GM23248 (cell line): Measurements from ENCODE around the gene DLG2. TPM values are rescaled to one million over a fixed set of nuclear protein-coding genes. Genes with fewer than 3 reads are reported as not detected.

Experiments
- DNase-seq: peaks from one replicate; pipeline ENCODE4 v3.0.0-alpha.2; 2015
- H2AFZ ChIP-seq: fragments of 200-600 bp; sonication (generic); 2 replicates; pipeline ENCODE4 v1.6.1; 2016; ENCODE audit warnings: antibody characterized with exemption
- H3F3A ChIP-seq: fragments of 200-600 bp; sonication (generic); 2 replicates; pipeline ENCODE4 v1.6.1; 2016; ENCODE audit warnings: mild to moderate bottlenecking, antibody characterized with exemption, mixed run types; ENCODE audit not compliant: insufficient read depth
- H3K27ac ChIP-seq: fragments of 200-600 bp; sonication (generic); 2 replicates; pipeline ENCODE4 v1.5.1; 2016; ENCODE audit warnings: mild to moderate bottlenecking
- H3K27me3 ChIP-seq: fragments of 200-600 bp; sonication (generic); replicated peaks from 2 replicates; pipeline ENCODE4 v1.6.1; 2016; ENCODE audit warnings: mild to moderate bottlenecking; ENCODE audit not compliant: insufficient read depth
- H3K36me3 ChIP-seq: fragments of 200-600 bp; sonication (generic); 2 replicates; pipeline ENCODE4 v1.6.1; 2016; ENCODE audit warnings: low read depth, mild to moderate bottlenecking
- H3K4me1 ChIP-seq: fragments of 200-600 bp; sonication (generic); 2 replicates; pipeline ENCODE4 v1.6.1; 2016; ENCODE audit warnings: mild to moderate bottlenecking; ENCODE audit not compliant: insufficient read depth
- H3K4me2 ChIP-seq: fragments of 200-600 bp; sonication (generic); one replicate; pipeline ENCODE4 v1.6.1; 2016; ENCODE audit warnings: mild to moderate bottlenecking; ENCODE audit not compliant: unreplicated experiment
- H3K4me3 ChIP-seq: fragments of 200-600 bp; sonication (generic); 2 replicates; pipeline ENCODE4 v1.5.1; 2016; ENCODE audit warnings: mild to moderate bottlenecking
- H3K79me2 ChIP-seq: fragments of 200-600 bp; sonication (generic); 2 replicates; pipeline ENCODE4 v1.6.1; 2016; ENCODE audit warnings: mild to moderate bottlenecking; ENCODE audit not compliant: insufficient read depth
- H3K9ac ChIP-seq: fragments of 200-600 bp; sonication (generic); 2 replicates; pipeline ENCODE4 v1.6.1; 2016; ENCODE audit warnings: mild to moderate bottlenecking
- H3K9me2 ChIP-seq: fragments of 200-600 bp; sonication (generic); 2 replicates; pipeline ENCODE4 v1.6.1; 2016; ENCODE audit warnings: mixed run types, mild to moderate bottlenecking, moderate library complexity; ENCODE audit not compliant: insufficient read depth
- H3K9me3 ChIP-seq: fragments of 200-600 bp; sonication (generic); one replicate; pipeline ENCODE4 v1.6.1; 2017; ENCODE audit warnings: low read depth
- H4K20me1 ChIP-seq: fragments of 200-600 bp; sonication (generic); 2 replicates; pipeline ENCODE4 v1.6.0; 2016; ENCODE audit not compliant: insufficient read depth
- EZH2 ChIP-seq: fragments of 200-600 bp; sonication (generic); IDR thresholded peaks from 2 replicates; pipeline ENCODE4 v1.6.1; 2018; ENCODE audit warnings: antibody characterized with exemption, mild to moderate bottlenecking; ENCODE audit not compliant: insufficient read depth, poor library complexity, severe bottlenecking
- EZH2phosphoT487 ChIP-seq: fragments of 200-600 bp; sonication (generic); IDR thresholded peaks from 2 replicates; pipeline ENCODE4 v1.6.1; 2018; ENCODE audit warnings: antibody characterized with exemption, moderate library complexity, mild to moderate bottlenecking, low read depth; ENCODE audit not compliant: insufficient read depth
- WGBS, 2 experiments: methylation state at CpG; one replicate each; pipeline ENCODE4 v1.1.6; 2015 to 2017; ENCODE audit warnings: low lambda C conversion rate in 2 of 2, low coverage in 1 of 2; ENCODE audit errors: missing lambda C conversion rate in 2 of 2; 5-methylcytosine and 5-hydroxymethylcytosine counted together
- in situ Hi-C: fragments of 300-500 bp; cut with MboI; formaldehyde crosslinking; loops from 2 replicates; pipeline ENCODE4 v1.15.0; 2020
- polyA plus RNA-seq: library from polyadenylated mRNA; unstranded; fragments of >200 nt; fragmentation: Nextera tagmentation; extraction: Ambion mirVana; gene quantifications from 2 replicates; pipeline ENCODE4 v1.2.1, GENCODE V29; 2016
- total RNA-seq: library from RNA; depleted of rRNA; stranded (reverse); fragments of >200 nt; shearing (Covaris generic); gene quantifications from 2 replicates; pipeline ENCODE4 v1.2.3, GENCODE V29; 2014

Gene DLG2
- total and polyA plus RNA-seq, 2 experiments from 2014 or later, result 1.1 to 1.7 TPM

DNA sequence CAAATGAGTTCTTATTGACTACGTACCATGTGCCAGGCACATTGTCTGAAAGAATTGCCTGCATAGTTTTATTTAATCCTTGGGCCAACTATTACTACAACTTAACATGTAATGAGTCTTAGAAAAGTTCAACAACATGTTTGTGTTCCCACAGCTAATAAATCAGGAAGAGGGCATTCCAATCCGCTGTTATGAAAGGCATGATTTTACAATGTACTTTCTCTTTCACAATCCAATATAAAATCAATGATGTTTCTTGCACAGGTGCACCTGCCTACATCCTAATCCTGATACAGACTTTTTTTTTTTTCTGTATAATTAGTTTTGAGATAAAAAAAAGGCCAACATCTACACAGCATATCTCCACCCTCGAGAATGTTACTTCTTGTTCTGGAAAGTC, 1612.6 kb downstream of the DLG2 start:
- Histone ChIP-seq H3K79me2 (no peaks in the 10 kb centered on the region), H3K27ac (no peak overlapping the region), H3K36me3 (no peaks in the 10 kb centered on the region), H2AFZ (no peak overlapping the region), H4K20me1 (no peaks in the 10 kb centered on the region), H3K27me3 (no peaks in the 10 kb centered on the region), H3F3A (no peaks in the 10 kb centered on the region), H3K4me1 (peaks cover 4% of the 10 kb centered on the region; the same call in 1 of the 2 replicates), H3K9me2 (no peaks in the 10 kb centered on the region), H3K9me3 (no peaks in the 10 kb centered on the region), H3K4me2 (no peak overlapping the region), H3K9ac (no peak overlapping the region), H3K4me3 (no peak overlapping the region)
- in situ Hi-C loops, result no loop called here
- no peak for DNase-seq
- WGBS, 2 experiments, result 3% methylated on average over 3 of the region's 3 CpGs
- no peak for TF ChIP-seq EZH2
- TF ChIP-seq EZH2phosphoT487, result no peak

DNA sequence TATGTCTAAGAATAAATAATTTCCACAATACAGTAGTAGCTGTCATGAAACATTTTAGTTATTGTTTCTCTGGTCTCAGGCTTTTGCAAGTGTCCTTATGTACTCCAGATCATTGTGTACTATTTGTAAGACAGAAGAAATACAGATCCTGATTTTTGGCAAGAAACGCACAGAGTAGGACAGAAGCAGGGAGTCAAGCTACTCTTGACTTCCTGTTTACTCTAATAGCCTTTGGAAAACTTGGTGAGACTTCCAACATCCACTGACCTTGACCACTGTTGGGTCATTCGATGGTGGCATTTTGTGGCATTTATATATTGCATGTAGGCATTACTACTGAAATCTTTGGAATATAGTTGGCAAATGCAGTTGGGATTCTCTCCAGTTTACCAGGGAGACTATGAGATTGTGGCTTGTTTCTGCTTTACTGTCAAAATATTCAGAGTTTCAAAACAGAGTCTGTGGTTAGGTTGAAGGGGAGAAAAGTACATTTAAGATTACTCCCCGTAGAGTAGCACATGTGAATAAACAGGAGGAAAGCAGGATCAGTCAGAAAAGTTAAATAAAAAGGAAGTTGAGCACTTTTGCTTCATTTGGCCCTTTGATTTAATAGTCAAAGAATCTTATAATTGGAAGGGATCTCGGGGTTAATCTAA, 1614.8 kb downstream of the DLG2 start:
- no peaks in the 10 kb centered on the region for H4K20me1 ChIP-seq
- TF ChIP-seq EZH2 (no peak), EZH2phosphoT487 (no peak)
- H3K4me1 ChIP-seq, result no peaks in the 10 kb centered on the region
- H3F3A ChIP-seq, result no peaks in the 10 kb centered on the region
- no peaks in the 10 kb centered on the region for H3K79me2 ChIP-seq
- H3K27me3 ChIP-seq, result no peaks in the 10 kb centered on the region
- H3K27ac ChIP-seq, result no peak overlapping the region
- no peak overlapping the region for H3K4me3 ChIP-seq
- no peak for DNase-seq
- H2AFZ ChIP-seq, result no peak overlapping the region
- in situ Hi-C loops, result no loop called here
- WGBS, 2 experiments, result 15 to 20% methylated on average over 4 of the region's 4 CpGs
- no peak overlapping the region for H3K9ac ChIP-seq
- H3K9me2 ChIP-seq, result no peaks in the 10 kb centered on the region
- no peaks in the 10 kb centered on the region for H3K9me3 ChIP-seq
- H3K36me3 ChIP-seq, result no peaks in the 10 kb centered on the region
- no peak overlapping the region for H3K4me2 ChIP-seq

DNA sequence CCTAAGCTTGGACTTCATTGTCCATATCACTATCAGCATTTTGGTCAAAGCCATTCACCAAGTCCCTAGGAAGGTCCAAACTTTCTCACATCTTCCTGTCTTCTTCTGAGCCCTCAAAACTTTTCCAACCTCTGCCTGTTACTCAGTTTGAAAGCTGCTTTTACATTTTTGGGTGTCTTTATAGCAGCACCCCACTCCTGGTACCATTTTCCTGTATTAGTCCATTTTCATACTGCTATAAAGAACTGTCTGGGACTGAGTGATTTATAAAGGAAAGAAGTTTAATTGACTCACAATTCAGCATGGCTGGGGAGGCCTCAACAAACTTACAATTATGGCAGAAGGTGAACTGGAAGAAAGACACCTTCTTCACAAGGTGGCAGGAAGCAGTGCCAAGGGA, 1624.0 kb downstream of the DLG2 start:
- no peaks in the 10 kb centered on the region for H3K36me3 ChIP-seq
- no peaks in the 10 kb centered on the region for H3K79me2 ChIP-seq
- no peak overlapping the region for H3K27ac ChIP-seq
- no peaks in the 10 kb centered on the region for H3K9me2 ChIP-seq
- no peak overlapping the region for H3K4me2 ChIP-seq
- in situ Hi-C loops, result no loop called here
- TF ChIP-seq EZH2, result no peak
- no peak for TF ChIP-seq EZH2phosphoT487
- no peak overlapping the region for H3K9ac ChIP-seq
- no peak overlapping the region for H2AFZ ChIP-seq
- H3K9me3 ChIP-seq, result no peaks in the 10 kb centered on the region
- no peaks in the 10 kb centered on the region for H3K4me1 ChIP-seq
- no peaks in the 10 kb centered on the region for H3K27me3 ChIP-seq
- no peaks in the 10 kb centered on the region for H3F3A ChIP-seq
- H4K20me1 ChIP-seq, result no peaks in the 10 kb centered on the region
- H3K4me3 ChIP-seq, result no peak overlapping the region
- no peak for DNase-seq

DNA sequence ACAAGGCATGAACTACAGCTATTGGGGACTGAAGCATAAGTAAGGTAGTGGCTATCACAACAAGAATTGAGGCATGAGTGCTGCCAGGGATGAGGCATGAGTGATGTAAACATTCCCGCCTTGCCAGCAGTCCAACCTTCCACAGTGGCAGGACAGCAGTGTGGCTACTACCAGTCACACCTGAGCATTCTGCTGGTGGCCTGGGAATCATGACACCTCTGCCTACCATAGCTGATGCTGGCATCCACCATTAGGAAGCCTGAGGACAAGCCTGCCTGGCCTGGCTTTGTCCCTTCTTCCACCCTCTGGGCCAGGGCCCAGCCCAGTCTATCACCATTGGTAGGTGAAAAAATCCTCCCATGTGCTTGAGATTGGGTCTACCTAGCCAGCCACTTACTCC, 1628.2 kb downstream of the DLG2 start:
- Histone ChIP-seq H3K79me2 (no peaks in the 10 kb centered on the region), H3K4me2 (no peak overlapping the region), H3K4me1 (no peaks in the 10 kb centered on the region), H3K27me3 (no peaks in the 10 kb centered on the region), H3K27ac (no peak overlapping the region), H3K9me2 (no peaks in the 10 kb centered on the region), H3K9me3 (no peaks in the 10 kb centered on the region), H3K36me3 (no peaks in the 10 kb centered on the region), H4K20me1 (no peaks in the 10 kb centered on the region), H2AFZ (no peak overlapping the region), H3F3A (no peaks in the 10 kb centered on the region), H3K4me3 (no peak overlapping the region), H3K9ac (no peak overlapping the region)
- in situ Hi-C loops, result no loop called here
- no peak for DNase-seq
- TF ChIP-seq EZH2, result no peak
- TF ChIP-seq EZH2phosphoT487, result no peak
- WGBS, 2 experiments, result 46 to 56% methylated on average over 1 of the region's 1 CpG

- Histone ChIP-seq H3K79me2 (no peaks in the 10 kb centered on the region), H3K36me3 (no peaks in the 10 kb centered on the region), H2AFZ (no peak overlapping the region), H3K27ac (no peak overlapping the region), H3K9me3 (no peaks in the 10 kb centered on the region), H4K20me1 (no peaks in the 10 kb centered on the region), H3K9me2 (no peaks in the 10 kb centered on the region), H3K4me3 (no peak overlapping the region), H3K9ac (no peak overlapping the region), H3K4me1 (no peaks in the 10 kb centered on the region), H3K27me3 (no peaks in the 10 kb centered on the region), H3F3A (no peaks in the 10 kb centered on the region), H3K4me2 (no peak overlapping the region)
- WGBS, 2 experiments, result 7 to 14% methylated on average over 7 of the region's 7 CpGs
- peak; percentile 3 for DNase-seq
- in situ Hi-C loops, result no loop called here
- TF ChIP-seq EZH2 (no peak), EZH2phosphoT487 (no peak)
These were observed 1636.9 kb downstream of the DLG2 start for GRCh38 chr11:83990160-83990733.
